GM12872 (cell line): ENCODE measurements around the gene FAXDC2.

ENCODE experiments used
- CTCF ChIP-seq: IDR thresholded peaks from 3 replicates; pipeline ENCODE4 v1.5.1; 2011; ENCODE audit warnings: low read depth, mild to moderate bottlenecking, low read length, moderate library complexity; ENCODE audit not compliant: insufficient read depth

FAXDC2 gene

GRCh38 chr5:154893381-154893780 is 43.0 kb upstream of the FAXDC2 start:
- no peak for TF ChIP-seq CTCF

- no peak for TF ChIP-seq CTCF
Observed at GRCh38 chr5:154892369-154892771, 42.0 kb upstream of the FAXDC2 start.

- TF ChIP-seq CTCF: no peak
Observed at GRCh38 chr5:154885439-154885838, 35.0 kb upstream of the FAXDC2 start.

- no peak for TF ChIP-seq CTCF
Observed at GRCh38 chr5:154884424-154884823, 34.0 kb upstream of the FAXDC2 start.

- no peak for TF ChIP-seq CTCF
Observed at GRCh38 chr5:154881986-154882385, 31.6 kb upstream of the FAXDC2 start.

- TF ChIP-seq CTCF: no peak
Observed at GRCh38 chr5:154878642-154879335, 28.4 kb upstream of the FAXDC2 start.

GRCh38 chr5:154873791-154874331 is 23.5 kb upstream of the FAXDC2 start:
- TF ChIP-seq CTCF: no peak
